Tibial artery (tissue), 4 donors: ENCODE measurements around the gene THRSP.
A peak's percentile ranks its signal among the peaks of the same experiment; 100 is the strongest.
"Not testable (repeated sequence)": the region's sequence is repeated elsewhere in the genome, so short reads cannot be mapped to it uniquely, and the experiment has no call there.

Source experiments
- DNase-seq, 2 donors: peaks; one replicate each; pipeline ENCODE4 v3.0.0-alpha.2; 2019
- H3K27ac ChIP-seq, 2 donors: fragments of 200-600 bp; sonication (generic) in 1 of 2; 1 replicate in 1 of 2; 2 replicates in 1 of 2; pipeline ENCODE4 v1.5.1; 2018 to 2019; ENCODE audit warnings: mild to moderate bottlenecking in 1 of 2
- H3K27me3 ChIP-seq, 2 donors: fragments of 200-600 bp; sonication (generic) in 1 of 2; one replicate each; pipeline versions ENCODE4 v1.5.1 to v1.6.0; 2016 to 2019
- H3K36me3 ChIP-seq, 3 donors: fragments of 200-600 bp; sonication (generic) in 2 of 3; one replicate each; pipeline ENCODE4 v1.5.1; 2016 to 2019; ENCODE audit warnings: mild to moderate bottlenecking in 2 of 3
- H3K4me1 ChIP-seq, 4 donors: fragments of 200-600 bp; sonication (generic) in 2 of 4; 1 replicate in 3 of 4; 2 replicates in 1 of 4; pipeline ENCODE4 v1.5.1; 2016 to 2019
- H3K4me3 ChIP-seq, 2 donors: fragments of 200-600 bp; sonication (generic) in 1 of 2; 1 replicate in 1 of 2; 2 replicates in 1 of 2; pipeline ENCODE4 v1.5.1; 2018 to 2019; ENCODE audit warnings: mild to moderate bottlenecking in 2 of 2
- H3K9me3 ChIP-seq, 3 donors: fragments of 200-600 bp; sonication (generic) in 1 of 3; one replicate each; pipeline ENCODE4 v1.5.1; 2016 to 2019
- intact Hi-C: fragments of 100-400 bp; cut with DNase I; formaldehyde crosslinking; loops from one replicate; pipeline ENCODE4 v1.15.0; 2023; ENCODE audit warnings: low total_unique reads
- TF ChIP-seq, protein P1 (sequence below), 2 experiments: fragments of 200-600 bp in 1 of 2; fragments of 450-650 bp in 1 of 2; IDR thresholded peaks; one replicate each; pipeline ENCODE4 v1.5.1; 2017 to 2019; ENCODE audit warnings: antibody characterized with exemption in 2 of 2, mild to moderate bottlenecking in 1 of 2, moderate library complexity in 1 of 2

THRSP gene

DNA sequence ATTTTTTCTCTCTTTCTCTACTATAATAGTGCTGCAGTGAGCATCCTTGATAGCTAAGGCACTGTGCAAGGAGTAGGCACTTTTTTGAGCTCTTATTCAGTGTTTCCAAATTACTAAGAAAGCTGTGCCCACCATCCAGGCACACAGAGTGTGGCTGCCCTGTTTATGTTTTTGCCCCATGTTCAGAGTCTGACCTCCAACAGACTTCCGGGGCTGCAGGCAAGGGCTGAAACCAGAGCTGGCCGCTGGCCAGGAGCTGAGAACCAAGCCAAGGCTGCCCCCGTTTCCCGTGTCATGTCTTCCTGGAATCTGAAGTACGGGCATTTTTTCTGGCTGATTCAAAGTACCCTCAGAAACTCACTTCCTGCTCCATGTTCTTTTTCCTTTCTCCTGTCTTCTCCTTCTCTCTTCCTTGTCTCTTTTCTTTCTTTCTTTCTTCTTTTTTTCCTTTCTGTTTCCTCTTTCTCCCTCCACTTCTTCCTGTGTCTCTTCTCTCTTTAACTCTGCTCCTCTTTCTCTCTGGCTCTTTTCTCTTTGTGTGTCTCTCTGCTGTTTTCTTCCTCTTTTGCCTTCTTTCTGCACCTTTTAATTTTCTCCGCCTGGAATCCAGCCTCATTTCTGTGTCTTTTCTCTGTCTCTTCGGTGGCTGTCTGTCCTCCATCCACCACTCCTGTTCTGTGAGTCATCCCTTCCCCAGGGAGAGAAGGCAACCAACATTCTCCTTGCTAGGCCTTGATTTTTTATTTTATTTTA lies 23.6 kb upstream of the THRSP start:
- Histone ChIP-seq H3K27me3 (no peaks in the 10 kb centered on the region), H3K4me3 (peak overlapping the region; percentile 24 to 37), H3K9me3 (no peaks in the 10 kb centered on the region), H3K4me1 (peaks cover 0 to 34% (median 14%) of the 10 kb centered on the region in 4 donors), H3K27ac (peak overlapping the region; percentile 72 to 84), H3K36me3 (no peaks in the 10 kb centered on the region)
- peak; percentile 62 to 79 for DNase-seq
- intact Hi-C loops, result no loop called here
- TF ChIP-seq, protein P1, sequence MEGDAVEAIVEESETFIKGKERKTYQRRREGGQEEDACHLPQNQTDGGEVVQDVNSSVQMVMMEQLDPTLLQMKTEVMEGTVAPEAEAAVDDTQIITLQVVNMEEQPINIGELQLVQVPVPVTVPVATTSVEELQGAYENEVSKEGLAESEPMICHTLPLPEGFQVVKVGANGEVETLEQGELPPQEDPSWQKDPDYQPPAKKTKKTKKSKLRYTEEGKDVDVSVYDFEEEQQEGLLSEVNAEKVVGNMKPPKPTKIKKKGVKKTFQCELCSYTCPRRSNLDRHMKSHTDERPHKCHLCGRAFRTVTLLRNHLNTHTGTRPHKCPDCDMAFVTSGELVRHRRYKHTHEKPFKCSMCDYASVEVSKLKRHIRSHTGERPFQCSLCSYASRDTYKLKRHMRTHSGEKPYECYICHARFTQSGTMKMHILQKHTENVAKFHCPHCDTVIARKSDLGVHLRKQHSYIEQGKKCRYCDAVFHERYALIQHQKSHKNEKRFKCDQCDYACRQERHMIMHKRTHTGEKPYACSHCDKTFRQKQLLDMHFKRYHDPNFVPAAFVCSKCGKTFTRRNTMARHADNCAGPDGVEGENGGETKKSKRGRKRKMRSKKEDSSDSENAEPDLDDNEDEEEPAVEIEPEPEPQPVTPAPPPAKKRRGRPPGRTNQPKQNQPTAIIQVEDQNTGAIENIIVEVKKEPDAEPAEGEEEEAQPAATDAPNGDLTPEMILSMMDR (IDR thresholded peaks at IDR 0.05), result no peak

DNA sequence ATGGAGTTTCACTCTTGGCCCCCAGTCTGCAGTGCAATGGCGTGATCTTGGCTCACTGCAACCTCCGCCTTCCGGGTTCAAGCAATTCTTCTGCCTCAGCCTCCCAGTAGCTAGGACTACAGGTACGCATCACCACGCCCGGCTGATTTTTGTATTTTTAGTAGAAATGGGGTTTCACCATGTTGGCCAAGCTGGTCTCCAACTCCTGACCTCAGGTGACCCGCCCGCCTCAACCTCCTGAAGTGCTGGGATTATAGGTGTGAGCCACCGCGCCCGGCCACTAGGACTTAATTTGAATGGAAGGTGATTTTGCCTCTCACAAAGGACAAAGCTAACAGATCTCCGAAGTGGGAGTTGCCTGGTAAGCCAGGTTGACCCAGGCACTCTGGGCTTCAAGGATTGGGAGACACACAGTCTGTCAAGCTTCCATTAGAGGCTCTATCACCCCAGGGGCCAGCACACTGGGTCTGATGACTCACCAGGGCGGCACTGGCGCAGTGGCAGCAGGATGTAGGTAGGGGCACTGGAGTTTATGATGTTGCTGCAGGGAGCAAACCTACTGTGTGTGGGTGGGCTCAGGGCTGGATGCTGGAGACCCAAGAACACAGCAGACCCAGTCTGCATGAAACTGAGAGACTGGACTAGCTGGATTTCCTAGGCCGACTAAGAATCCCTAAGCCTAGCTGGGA lies 22.8 kb upstream of the THRSP start:
- intact Hi-C loops, result no loop called here
- Histone ChIP-seq H3K27ac (peak overlapping the region; percentile 72 to 84), H3K27me3 (no peaks in the 10 kb centered on the region), H3K36me3 (no peaks in the 10 kb centered on the region), H3K4me1 (peaks cover 0 to 41% (median 16%) of the 10 kb centered on the region in 4 donors), H3K9me3 (no peaks in the 10 kb centered on the region), H3K4me3 (peak overlapping the region in 1 of 2 donors; percentile 37)
- TF ChIP-seq, protein P1 (IDR thresholded peaks at IDR 0.05), result no peak
- no peak for DNase-seq

DNA sequence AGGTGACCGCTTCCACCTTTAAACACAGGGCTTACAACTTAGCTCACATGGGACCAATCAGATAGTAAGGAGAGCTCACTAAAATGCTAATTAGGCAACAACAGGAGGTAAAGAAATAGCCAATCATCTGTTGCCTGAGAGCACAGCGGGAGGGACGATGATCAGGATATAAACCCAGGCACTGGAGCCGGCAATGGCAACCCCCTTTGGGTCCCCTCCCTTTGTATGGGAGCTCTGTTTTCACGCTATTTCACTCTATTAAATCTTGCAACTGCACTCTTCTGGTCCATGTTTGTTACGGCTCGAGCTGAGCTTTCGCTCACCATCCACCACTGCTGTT lies 22.3 kb upstream of the THRSP start:
- Histone ChIP-seq H3K27ac (peak overlapping the region in 1 of 2 donors; percentile 84), H3K4me1 (peaks cover 0 to 44% (median 17%) of the 10 kb centered on the region in 4 donors)
- H3K27me3 ChIP-seq, intact Hi-C loops, H3K9me3 ChIP-seq, DNase-seq, H3K36me3 ChIP-seq, H3K4me3 ChIP-seq: not testable (repeated sequence)

DNA sequence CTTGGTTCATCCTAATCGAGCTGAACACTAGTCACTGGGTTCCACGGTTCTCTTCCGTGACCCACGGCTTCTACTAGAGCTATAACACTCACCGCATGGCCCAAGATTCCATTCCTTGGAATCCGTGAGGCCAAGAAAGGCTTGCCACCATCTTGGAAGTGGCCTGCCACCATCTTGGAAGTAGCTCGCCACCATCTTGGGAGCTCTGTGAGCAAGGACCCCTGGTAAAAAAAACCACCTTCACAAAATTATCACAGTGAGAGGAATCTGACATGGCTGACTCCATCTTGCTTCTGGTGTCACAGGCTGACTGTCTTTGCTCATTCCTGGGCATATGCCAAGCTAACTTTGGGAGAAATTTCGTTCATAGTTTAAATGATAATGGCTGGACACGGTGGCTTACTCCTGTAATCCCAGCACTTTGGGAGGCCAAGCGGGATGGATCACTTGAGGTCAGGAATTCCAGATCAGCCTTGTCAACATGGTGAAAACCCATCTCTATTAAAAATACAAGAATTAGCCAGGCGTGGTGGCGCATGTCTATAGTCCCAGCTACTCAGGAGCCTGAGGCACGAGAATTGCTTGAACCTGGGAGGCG lies 21.7 kb upstream of the THRSP start:
- H3K9me3 ChIP-seq, result no peaks in the 10 kb centered on the region
- H3K36me3 ChIP-seq, result no peaks in the 10 kb centered on the region
- no peak overlapping the region for H3K27ac ChIP-seq
- TF ChIP-seq, protein P1 (IDR thresholded peaks at IDR 0.05), result no peak
- H3K4me3 ChIP-seq, result no peak overlapping the region
- H3K4me1 ChIP-seq, result peaks cover 0 to 47% (median 18%) of the 10 kb centered on the region in 4 donors
- no peak for DNase-seq
- H3K27me3 ChIP-seq, result no peaks in the 10 kb centered on the region
- intact Hi-C loops, result no loop called here

DNA sequence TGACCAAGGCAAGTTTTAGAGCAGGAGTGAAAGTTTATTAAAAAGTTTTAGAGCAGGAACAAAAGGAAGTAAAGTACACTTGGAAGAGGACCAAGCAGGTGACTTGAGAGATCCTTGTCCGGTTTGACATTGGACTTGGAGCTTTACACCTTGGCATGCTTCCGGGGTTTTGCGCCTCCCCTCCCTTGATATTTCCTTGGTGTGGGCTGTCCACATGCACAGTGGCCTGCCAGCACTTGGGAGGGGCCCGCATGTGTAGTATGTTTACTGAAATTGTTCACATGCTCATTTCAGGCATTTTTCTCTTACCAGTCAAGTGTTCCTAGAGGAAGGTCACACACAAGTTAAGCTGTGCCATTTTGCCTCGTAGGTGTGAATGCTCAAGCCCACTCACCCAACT lies 19.0 kb upstream of the THRSP start:
- Histone ChIP-seq H3K36me3 (no peaks in the 10 kb centered on the region), H3K27me3 (no peaks in the 10 kb centered on the region), H3K4me3 (no peak overlapping the region), H3K4me1 (peaks cover 0 to 32% (median 13%) of the 10 kb centered on the region in 4 donors), H3K9me3 (no peaks in the 10 kb centered on the region), H3K27ac (no peak overlapping the region)
- no peak for DNase-seq
- TF ChIP-seq, protein P1 (IDR thresholded peaks at IDR 0.05), result no peak
- intact Hi-C loops, result loop anchor here (2.0 kb wide), 1 partner anchor 52 kb away; no protein-coding TSS in a partner anchor
